Measurements from ENCODE around the gene PTGER4.

Gene PTGER4

GRCh38 chr5:40672425-40672824 lies 7.3 kb upstream of the PTGER4 start:
- no peak for DNase-seq

- DNase-seq: no peak
These were observed 5.0 kb upstream of the PTGER4 start for GRCh38 chr5:40674661-40675235.

GRCh38 chr5:40675396-40676133 lies 4.2 kb upstream of the PTGER4 start:
- DNase-seq: no peak

- DNase-seq: no peak
These were observed 2.9 kb upstream of the PTGER4 start for GRCh38 chr5:40676613-40677343.

GRCh38 chr5:40677456-40677855 lies 2.3 kb upstream of the PTGER4 start:
- DNase-seq: no peak

- no peak for DNase-seq
These were observed 1.7 kb upstream of the PTGER4 start for GRCh38 chr5:40678026-40678425.

- no peak for DNase-seq
These were observed 1.1 kb upstream of the PTGER4 start for GRCh38 chr5:40678460-40679147.

- DNase-seq: peak; percentile 42 to 59
These were observed 385 bp upstream of the PTGER4 start for GRCh38 chr5:40679148-40679912.

GRCh38 chr5:40680741-40681362 lies 1.1 kb downstream of the PTGER4 start:
- no peak for DNase-seq

GRCh38 chr5:40681363-40682153 lies 1.8 kb downstream of the PTGER4 start:
- DNase-seq: no peak

GRCh38 chr5:40682154-40683017 lies 2.7 kb downstream of the PTGER4 start:
- no peak for DNase-seq

- DNase-seq: no peak
These were observed 3.6 kb downstream of the PTGER4 start for GRCh38 chr5:40683305-40683704.

- no peak for DNase-seq
These were observed 5.5 kb downstream of the PTGER4 start for GRCh38 chr5:40685193-40685592.

GRCh38 chr5:40685976-40686486 lies 6.3 kb downstream of the PTGER4 start:
- DNase-seq: no peak

- DNase-seq: no peak
These were observed 7.6 kb downstream of the PTGER4 start for GRCh38 chr5:40687321-40687720.

- peak; percentile 77 to 87 for DNase-seq
These were observed 8.5 kb downstream of the PTGER4 start for GRCh38 chr5:40688127-40688761.

GRCh38 chr5:40688996-40689395 lies 9.3 kb downstream of the PTGER4 start:
- no peak for DNase-seq

GRCh38 chr5:40689438-40689837 lies 9.7 kb downstream of the PTGER4 start:
- DNase-seq: no peak

- DNase-seq: no peak
These were observed 10.6 kb downstream of the PTGER4 start for GRCh38 chr5:40690267-40690666.

- DNase-seq: no peak
These were observed 12.2 kb downstream of the PTGER4 start for GRCh38 chr5:40691894-40692293.
